NOMO-1 treated with DMSO at 0.1 percent for 48 hours (cell line): ENCODE measurements around the gene IGSF23.
"Not testable (repeated sequence)": the region's sequence is repeated elsewhere in the genome, so short reads cannot be mapped to it uniquely, and the experiment has no call there.

Experiments used
- DNase-seq: peaks from one replicate; lab custom pipeline; 2025; ENCODE audit not compliant: unreplicated experiment; lab: John Stamatoyannopoulos, UW

IGSF23 gene

DNA sequence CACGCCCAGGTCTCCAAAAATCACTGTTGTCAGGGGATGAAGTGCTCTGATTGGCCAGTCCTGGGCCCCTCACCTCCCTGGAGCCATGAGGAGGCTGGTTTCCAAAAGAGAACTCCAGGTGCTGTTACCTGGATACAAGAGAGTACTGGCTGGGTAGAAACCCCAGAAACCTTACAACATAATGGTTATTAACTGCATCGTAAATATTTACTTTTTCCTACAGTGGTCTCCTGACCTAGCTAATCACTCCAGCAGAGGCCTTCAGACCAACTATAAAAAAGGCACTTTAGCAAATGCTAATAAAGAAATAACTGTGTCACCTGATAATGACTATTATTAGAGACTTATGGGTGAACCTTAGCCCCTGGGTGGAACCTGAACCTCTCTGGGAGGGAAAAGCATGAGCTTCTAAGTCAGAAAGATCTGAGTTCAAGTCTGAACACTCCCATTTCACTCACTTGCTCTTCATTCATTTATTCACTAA lies 1.5 kb upstream of the IGSF23 start:
- DNase-seq: no peak

DNA sequence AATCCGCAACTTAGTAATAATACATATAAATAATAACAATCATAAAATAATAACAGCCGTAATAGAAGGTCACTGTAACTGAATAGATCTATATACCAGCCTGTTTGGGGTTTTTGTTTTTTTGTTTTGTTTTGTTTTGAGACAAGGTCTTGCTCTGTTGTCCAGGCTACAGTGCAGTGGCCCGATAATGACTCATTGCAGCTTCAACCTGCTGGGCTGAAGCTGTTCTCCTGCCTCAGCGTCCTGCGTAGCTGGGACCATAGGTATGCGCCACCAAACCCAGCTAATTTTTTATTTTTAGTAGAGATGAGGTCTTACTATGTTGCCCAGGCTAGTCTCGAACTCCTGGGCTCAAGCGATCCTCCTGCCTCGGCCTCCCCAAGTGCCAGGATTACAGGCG lies 950 bp downstream of the IGSF23 start:
- no peak for DNase-seq

DNA sequence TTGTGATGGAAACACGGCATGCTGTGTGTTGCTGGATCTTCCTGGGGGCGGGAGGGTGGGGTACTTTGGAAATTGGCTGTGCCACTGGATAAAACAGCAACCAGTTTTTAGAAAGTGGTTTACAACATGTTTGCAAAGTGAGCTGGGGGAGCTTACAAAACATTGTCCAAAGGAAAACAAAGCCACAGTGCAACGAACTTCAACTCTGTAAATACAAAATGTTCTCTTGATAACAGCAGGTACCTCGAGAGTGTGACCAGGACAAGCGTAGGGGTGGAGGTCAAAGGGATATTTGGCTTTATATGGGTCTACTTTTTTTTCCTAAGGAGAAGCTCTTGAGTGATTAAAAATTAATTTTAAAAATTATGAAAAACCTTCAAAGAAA lies 2.5 kb downstream of the IGSF23 start:
- DNase-seq: no peak

DNA sequence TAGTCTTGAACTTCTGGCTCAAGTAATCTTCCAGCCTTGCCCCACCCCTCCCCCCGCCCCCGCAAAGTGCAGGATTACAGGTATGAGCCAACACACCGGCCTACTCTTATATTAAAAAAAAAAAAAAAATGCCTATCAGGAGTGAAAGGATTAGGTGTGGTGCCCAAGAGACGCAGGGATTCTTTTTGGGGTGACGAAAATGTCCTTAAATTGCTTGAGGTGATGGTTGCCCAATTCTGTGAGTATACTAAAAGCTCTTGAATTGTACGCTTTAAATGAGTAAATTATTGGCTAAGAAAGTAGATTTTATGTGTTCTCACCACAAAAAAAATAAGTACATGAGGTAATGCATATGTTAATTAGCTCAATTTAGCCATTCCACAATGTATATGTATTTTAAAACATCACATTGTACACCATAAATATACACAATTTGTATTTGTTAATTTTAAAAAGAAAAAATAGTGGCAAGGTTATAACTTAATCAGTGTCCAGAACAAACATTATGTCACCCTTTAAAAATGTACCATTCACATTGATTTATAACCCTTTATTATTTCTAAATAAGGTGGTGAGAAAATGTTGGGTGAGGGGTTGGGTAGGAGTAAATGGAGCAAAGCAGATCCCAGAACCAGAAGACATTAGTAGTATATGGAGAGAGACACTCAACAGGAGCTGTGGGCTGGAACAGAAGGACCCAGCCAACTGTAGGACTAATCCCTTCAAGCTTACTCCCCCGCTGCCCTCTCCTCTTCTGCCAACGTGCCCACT lies 3.9 kb downstream of the IGSF23 start:
- DNase-seq: no peak

DNA sequence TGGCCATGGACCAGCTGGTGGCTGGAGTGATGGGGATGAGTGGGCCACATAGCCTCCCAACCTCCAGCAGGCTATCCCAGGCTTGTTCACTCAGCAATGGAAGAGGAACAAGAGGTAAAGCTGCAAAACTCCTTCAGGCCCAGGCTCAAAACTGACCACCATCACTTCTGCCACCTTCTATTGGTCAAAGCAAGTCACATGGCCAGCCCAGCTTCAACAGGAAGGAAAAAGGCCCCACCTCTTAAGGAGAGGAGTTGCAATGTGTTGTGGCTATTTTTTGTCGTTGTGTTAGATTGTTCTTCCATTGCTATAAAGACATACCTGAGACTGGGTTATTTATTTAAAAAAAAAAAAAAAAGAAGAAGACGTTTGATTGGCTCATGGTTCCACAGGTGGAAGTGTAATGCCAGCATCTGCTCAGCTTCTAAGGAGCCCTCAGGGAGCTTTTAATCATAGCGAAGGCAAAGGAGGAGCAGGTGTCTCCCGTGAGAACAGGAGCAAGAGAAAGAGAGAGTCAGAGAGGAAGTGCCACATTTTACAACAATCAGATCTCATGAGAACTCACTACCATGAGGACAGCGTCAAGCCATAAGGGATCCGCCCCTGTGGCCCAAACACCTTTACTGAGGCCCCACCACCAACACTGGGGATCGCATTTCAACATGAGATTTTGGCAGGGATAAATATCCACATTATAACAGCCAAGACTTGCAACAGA lies 5.4 kb downstream of the IGSF23 start:
- DNase-seq: no peak

DNA sequence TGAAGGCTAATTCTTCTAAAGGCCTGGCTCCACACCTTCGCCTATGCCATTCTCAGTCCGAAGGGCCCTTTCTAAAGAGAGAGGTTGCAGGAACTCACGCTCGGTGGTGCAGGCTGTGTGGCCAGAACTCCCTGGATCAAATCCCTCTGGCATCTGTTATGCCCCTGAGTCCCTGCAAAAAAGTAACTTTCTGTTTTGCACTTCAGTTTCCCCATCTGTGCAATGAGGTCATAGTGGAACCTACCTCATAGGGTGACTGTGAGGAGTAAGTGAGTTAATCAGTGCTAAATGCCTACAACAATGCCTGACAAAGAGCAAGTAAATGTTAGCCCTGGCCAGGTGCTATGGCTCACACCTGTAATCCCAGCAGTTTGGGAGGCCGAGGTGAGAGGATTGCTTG lies 7.3 kb downstream of the IGSF23 start:
- DNase-seq: no peak

DNA sequence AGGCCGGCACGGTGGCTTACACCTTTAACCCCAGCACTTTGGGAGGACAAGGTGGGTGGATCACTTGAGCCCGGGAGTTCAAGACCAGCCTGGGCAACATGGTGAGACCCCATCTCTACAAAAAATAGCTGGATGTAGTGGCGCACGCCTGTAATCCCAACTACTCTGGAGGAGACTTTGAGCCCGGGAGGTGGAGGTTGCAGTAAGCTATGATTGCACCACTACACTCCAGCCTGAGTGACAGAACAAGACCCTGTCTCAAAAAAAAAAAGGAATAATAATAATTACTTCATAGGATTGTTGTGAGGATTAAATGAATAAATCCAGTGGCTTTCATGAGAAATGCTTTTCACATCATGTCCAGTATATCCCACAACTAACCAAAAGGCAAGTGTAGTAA lies 8.0 kb downstream of the IGSF23 start:
- no peak for DNase-seq

DNA sequence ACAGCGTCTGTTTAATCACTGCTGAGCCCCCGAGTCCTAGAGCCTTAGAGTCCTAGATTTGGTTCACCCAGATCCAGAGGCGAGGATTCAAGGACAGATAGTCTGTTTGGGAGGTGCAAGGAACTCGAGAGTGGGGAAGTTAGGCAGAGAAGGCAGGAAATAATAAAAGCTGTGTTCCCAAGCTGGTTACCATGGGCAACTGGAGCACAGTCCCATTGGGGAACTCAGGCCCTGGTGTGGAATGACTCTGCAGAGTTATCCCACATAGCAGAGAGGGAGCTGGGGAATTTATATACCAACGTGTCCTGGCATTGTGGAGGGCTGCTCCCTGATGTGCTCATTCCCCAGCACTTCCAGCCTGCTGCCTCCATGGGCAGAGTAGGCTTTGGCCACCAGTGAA lies 9.7 kb downstream of the IGSF23 start:
- DNase-seq: no peak

DNA sequence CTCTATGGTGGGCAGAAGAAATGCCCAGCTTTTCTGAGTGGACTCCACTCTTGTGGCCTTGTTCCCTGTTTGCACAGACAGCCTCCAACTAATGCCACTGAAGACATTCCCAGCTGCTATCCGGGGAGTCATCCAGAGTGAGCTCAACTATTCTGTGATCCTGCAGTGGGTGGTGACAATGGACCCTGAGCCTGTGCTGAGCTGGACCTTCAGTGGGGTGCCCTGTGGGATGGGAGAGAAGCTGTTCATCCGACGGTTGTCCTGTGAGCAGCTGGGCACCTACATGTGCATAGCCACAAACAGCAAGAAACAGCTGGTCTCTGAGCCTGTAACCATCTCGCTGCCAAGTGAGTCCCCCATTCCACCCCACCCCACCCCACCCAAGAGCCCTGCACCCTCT lies 10.3 kb downstream of the IGSF23 start:
- DNase-seq: no peak

DNA sequence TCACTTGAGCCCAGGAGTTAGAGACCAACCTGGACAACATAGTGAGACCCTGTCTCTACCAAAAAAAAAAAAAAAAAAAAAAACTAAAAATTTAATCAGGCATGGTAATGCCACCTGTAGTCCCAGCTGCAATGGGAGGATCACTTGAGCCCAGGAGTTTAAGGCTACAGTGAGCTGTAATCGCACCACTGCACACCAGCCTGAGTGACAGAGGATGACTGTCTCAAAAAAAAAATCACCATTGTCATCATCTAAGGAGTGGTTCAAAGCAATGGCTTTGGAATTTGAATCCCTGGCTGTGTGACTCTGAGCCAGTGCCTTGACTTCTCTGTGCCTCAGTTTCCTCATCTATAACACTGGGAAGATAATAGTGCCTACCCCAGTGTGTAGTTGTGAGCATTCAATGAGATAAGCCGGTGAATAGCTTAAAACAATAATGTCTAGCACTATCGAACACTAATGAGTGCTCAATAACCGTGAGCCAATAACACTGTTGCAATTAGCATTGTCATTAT lies 11.5 kb downstream of the IGSF23 start:
- no peak for DNase-seq

DNA sequence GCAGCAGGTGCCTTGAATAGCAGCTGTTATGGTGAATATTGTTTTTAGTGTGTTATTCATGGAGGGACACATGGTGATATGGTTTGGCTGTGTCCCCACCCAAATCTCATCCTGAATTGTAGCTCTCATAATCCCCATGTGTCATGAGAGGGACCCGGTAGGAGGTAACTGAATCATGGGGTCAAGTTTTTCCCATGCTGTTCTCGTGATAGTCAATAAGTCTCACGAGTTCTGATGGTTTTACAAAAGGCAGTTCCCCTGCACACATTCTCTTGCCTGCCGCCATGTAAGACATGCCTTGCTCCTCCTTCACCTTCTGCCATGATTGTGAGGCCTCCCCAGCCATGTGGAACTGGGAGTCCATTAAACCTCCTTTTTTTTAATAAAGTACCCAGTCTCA lies 12.3 kb downstream of the IGSF23 start:
- not testable (repeated sequence) for DNase-seq

DNA sequence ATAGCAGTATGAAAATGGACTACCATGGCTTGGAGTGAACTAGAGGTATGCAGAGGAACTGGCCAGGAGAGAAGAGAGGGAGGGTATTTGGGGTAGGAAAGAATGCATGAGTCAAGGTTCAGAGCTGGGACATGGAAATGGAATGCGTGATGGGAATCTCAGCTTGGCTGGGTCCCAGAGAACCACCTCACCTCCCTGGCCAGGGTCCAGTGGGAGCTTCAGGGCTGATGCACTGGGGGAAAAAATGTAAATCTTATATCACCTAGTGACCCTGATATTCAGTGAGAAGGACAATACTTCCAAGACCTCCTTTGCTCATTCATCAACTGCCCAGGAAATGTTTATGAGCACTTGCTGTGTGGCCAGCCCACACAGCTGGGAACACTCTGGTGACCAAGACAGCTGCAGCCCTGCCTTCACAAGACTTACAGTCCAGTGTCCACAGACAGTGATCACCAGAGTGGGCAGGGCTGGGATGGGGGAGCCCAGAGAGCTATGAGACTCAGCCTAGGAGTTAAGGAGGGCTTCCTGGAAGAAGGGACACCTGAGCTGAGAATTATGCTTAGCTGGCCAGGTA lies 12.8 kb downstream of the IGSF23 start:
- no peak for DNase-seq

DNA sequence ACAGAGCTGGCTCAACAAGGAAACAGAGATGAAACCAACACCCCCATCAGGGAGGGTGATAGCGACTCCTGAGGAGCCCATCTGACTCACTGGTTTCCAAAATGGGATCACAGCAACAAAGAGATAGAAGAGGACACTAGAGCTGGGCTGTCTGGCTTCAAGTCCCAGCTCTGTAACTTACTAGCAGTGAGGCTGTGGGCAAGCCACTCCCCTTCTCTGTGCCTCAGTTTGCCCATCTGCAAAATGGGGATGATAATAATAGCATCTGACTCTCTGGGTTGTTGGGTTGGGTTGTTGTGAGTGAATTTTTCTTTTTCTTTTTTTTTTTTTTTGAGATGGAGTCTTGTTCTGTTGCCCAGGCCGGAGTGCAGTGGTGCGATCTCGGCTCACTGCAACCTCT lies 14.3 kb downstream of the IGSF23 start:
- no peak for DNase-seq

DNA sequence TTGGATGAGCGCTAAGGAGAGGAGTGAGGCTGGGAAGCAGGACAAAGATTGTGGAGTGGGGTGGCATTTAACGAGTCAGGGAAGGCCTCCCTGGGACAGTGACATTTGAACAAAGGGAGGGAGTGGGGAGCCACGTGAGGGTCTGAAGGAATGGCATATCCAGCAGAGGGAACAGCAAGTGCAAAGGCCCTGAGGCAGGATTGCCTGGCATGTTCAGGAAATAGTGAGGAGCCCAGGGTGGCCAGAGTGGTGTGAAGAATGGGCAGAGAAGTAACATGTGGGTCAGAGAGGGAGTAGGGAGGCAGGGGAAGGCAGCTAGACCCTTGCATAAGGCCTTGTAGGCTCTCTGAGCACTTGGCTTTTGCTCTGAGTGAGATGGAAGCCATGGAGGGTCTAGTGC lies 15.4 kb downstream of the IGSF23 start:
- DNase-seq: no peak

DNA sequence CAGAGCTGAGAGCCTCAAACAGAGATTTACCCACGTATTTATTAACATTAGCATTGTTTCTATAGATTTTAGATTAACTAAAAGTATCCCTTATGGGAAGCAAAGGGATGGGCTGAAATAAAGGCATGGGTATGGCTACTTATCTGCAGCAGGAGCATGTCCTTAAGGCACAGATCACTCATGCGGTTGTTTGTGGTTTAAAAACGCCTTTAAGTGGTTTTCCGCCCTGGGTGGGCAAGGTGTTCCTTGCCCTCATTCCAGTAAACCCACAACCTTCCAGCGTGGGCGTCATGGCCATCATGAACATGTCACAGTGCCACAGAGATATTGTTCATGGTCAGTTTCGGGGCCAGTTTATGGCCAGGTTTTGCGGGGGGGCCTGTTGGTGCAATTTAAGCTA lies 18.2 kb downstream of the IGSF23 start:
- not testable (repeated sequence) for DNase-seq

DNA sequence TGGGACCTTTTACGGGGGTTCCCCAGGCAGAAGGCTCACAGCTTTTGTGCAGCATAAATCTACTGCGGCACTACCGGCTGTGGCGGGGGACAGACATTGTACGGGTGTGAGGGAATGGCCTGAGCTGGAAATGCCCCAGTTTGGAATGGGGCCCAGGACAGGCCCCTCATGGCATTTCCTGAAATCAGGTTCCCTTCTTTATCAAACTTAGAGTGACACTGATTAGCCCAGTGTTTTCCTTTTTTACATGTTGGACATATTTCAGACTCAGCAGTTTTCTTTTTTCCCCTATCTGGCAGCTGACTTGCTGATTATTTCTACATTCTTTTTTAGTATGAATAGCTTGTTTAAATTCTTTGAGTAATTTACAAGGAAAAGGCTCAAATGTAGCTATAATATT lies 20.7 kb downstream of the IGSF23 start:
- not testable (repeated sequence) for DNase-seq

DNA sequence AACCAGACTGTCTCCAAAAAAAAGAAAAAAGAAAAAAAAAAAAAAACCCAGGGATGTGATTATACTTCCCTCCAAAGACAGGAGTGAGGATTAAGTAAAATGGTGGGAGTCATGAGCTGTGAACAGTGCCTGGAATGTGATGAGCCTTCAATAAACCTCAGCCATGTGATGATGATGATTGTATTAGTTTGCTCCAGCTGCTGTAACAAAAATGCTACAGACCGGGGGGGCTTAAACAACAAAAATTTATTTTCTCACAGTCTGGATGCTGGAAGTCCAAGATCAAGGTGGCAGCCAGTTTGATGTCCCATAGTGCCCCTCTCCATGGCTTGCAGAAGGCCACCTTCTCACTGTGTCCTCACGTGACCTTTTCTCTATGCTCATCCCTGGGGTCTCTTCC lies 21.4 kb downstream of the IGSF23 start:
- DNase-seq: no peak

DNA sequence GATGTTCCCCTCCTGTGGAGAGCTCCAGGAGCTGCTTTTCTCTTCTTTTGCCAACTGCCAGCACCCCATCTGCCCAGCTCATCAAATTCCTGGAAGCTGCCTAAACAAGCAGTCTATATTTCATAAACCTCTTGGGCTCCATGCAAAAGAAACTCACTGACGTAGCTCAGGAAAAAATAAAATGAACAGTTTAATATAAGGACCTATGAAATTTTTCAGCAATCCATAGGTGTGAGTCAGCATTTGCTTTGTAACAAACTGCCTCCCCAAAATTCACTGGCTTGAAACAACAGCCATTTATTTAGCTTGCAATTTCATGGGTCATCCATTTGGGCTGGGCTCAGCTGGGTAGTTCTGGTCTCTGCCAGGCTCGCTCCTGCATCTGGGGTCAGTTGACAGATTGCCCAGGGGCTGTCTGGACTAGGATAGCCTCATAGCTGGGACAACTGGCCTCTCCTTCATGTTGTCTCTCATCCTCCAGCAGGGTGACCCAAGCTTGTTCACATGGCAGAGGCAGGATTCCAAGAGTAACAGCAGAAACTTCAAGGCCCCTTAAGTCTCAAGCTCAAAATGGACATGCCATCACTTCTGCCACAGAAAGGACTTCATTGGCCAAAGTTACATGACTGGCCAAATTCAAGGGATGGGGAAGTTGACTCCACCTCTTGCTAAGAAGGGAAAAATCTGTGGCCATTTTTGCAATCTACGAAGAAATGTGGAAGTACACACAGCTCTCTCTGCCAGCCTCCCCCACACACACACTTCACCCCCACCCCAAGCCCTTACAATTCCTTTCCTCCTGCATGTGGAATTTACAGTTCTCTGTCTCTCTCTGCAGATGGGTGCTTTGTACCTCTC lies 22.4 kb downstream of the IGSF23 start:
- peak; percentile 34 for DNase-seq

DNA sequence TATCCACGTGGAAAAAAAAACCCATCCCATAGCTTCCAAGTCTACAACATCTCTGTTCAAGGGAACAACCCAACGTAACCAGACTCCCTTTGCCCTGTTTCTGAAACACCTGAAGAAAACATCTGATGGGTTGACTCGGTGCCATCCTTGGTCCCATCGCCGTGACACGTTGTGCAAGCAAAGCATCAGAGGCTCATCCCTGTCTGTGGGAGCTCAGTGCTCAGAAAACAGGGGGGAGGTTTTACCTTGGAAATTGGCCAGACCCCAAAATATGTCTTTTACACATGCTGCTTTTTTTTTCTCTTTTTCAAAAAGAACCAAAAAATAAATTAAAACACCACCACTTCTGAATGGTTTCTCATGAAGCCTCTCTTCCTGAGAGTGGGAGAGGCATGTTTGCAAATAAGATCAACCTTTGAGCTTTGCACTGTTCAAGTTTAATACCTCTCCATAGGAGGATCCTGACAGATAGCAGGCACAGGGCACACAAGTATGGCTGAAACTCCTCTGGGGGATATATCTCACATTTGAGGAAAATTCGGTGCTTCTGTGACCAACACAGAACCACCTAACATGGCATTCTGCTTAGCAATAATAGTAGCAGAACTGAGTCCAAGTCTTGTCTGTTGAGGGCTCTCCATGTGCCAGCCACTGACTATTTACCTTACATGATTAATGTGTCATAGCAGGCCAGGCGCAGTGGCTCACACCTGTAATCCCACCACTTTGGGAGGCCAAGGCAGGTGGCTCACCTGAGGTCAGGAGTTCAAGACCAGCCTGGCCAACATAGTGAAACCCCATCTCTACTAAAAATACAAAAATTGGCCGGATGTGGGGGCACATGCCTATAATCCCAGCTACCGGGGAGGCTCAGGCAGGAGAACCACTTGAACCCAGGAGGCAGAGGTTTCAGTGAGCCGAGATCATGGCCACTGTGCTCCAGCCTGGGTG lies 23.4 kb downstream of the IGSF23 start:
- DNase-seq: no peak

DNA sequence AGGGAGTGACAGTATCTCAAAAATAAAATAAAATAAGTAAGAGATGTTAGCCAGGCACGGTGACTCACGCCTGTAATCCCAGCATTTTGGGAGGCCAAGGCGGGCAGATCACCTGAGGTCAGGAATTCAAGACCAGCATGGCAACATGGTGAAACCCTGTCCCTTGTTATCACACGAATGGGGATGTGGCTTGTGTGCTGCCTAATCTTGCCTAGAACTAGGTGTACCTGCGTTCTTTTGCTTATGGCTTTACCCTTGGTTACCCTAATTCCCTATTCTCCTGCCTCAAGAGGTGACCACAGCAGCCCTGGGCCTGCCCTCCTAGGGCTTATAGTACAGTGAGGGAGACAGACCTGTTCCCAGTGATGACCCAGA lies 24.0 kb downstream of the IGSF23 start:
- no peak for DNase-seq
